GM18951 (cell line): ENCODE results near the gene MACROH2A1.

Source experiments
- POLR2A ChIP-seq: IDR thresholded peaks from 4 replicates; pipeline ENCODE4 v1.6.1; 2011; ENCODE audit warnings: mild to moderate bottlenecking; ENCODE audit not compliant: insufficient read length, insufficient read depth; ENCODE audit errors: extremely low read depth
- in situ Hi-C: fragments of 300-500 bp; cut with MboI; formaldehyde crosslinking; loops from one replicate; pipeline ENCODE4 v1.12.0; 2022; ENCODE audit warnings: low sequenced_read_pairs, mixed read lengths, inconsistent platforms; ENCODE audit not compliant: unreplicated experiment

The MACROH2A1 gene

DNA sequence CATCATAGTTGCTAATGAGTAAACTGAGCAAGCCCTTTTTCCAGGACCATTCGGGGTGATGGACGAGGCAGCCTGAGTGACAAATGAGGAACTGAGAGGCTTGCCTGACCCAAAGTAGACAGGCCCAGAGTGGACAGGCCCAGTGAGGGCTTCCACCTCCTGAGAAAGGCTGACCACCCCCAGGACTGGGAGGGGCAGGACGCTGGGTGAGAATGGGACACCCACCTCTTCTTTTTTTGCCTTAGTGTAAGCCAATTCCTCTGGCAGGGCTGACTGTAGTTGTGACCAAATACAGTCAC, 68.3 kb downstream of the MACROH2A1 start:
- TF ChIP-seq POLR2A, result no peak
- in situ Hi-C loops, result no loop called here

DNA sequence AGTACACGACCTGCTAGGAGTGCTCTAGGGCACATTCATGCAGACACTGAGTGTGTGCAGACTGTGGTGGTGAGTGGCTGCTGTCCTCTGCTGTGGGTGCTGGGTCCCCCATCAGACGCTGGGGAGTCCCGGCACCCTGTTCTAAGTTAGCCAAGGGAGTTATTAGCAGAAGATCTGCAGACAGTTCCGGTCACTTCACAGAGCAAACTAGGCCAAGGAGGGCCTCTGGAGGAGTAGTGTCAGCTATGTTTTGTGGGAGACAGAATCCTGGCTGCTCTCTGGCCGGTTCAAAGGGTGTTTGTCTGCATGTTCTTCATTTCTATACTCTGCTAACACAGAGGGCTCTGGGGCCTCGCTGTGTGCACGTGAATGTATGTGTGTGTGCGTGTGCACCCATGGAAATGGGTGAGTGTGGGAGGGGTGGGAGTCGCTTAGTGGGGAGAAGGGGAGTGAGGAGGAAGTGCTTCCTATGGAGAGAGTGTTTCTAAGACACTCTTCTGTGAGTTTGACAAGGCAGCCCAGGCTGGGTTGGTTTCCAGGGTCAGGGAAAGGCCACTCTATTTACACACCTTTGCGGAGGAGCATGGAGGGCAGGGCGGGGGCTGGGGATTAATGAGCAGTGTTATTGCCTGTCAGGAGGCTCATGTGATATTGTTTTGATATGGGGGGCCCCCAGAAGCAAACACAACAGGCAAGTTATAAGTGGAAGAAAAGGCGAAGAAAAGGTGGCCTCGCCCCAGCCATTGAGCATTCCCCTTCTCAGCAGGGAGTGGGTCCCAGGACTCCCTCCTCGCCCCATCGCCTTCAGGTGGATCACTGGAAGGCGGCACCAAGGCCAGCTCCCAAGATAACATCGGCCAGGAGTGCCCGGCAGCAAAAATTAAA, 68.9 kb downstream of the MACROH2A1 start:
- in situ Hi-C loops, result no loop called here
- TF ChIP-seq POLR2A, result no peak

DNA sequence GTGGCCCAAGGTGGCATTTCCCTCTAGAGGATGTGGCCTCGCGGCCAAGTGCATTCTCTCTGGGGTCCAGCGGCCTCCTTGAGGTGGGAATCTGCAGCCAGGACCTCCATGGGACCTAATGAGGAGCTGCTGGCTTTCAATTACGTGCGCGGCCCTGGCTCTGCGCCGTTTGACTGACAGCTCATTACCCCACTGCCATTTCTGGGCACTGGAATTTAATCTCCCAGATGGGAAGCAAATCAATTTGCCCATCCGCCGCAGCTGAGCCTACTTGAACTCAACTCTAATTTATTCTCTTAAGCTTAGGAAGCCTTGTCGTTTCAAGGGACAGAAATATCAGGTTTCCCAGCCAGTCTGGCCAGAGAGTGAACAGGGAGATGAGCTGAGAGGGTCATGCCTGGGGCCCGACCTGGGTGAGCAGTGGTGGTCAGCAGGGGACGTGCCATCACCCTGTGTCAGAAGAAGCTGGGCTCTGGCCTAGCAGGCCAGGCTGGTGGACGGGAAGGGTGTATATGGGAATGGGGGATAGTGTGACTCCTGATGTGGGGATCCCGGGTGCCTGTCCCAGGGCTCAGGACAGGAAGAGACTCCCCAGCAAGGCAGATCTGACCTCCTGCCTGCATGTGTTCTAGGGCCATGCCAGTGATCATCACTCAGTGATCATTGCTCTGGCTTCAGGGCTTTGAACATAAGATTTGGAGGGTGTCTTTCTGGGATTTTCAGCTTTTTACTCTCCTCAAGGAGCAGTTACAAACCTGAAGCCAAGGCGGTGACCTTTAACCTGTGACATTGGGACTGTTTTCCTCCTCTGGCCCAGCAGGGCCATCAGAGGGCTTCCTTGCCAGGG, 69.7 kb downstream of the MACROH2A1 start:
- no peak for TF ChIP-seq POLR2A
- in situ Hi-C loops, result no loop called here

DNA sequence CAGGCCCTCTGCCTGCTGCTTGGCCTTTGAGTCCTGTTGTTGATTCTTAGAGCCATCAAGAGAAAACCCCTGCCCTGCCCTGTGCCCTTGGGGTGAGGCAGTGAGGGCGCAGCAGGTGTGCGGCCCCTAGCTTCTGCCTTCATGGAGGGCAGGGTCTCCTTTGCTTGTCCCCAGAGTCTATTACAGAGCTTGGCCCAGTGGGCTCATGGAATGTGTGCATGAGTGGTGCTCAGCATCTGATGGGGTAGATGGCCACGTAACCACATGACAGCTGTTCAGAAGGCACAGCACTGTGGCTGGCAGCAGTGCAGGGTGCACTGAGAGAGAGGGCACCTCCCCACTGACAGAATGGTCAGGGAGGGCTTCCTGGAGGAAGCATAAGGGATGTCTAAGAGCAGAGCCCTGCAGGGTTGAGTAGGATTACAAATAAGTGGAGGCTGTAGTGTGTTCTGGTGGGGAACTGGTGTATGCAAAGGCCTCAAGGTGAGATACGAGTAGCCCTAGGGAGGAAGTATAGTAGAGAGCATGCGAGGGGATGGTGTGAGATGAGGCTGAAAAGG, 70.8 kb downstream of the MACROH2A1 start:
- no peak for TF ChIP-seq POLR2A
- in situ Hi-C loops, result no loop called here

DNA sequence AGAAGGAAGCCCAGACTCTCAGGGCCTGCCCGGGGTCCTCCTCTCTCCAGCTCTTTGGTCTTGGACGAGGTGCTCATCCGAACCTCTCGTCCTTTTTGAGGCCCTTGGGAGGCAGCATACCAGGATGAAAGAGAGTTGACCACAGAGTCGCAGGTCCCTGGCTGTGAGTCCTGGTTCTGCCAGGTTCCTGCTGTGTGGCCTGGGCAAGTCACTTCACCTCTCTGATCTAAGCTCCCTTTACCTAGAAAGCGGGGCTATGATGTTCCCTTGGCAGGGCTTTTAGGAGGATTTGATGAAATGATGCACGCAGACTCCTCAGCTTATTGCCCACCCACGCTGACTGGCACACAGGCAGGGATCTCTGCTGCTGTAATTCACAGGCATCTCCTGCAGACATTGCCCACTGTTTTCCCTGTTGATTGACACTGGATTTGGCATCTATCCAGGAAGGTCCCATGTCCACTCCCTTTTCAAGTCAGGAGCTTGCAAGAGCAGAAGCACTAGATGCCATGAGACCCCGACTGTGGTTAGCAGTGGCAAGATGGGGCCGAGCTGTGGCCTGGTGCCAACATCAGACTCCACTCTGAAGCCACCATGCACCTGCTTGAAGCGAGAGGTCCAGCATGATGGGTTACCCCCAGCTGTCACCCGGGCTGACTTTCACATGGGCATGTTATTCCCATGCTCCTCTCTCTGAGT, 71.5 kb downstream of the MACROH2A1 start:
- in situ Hi-C loops, result no loop called here
- no peak for TF ChIP-seq POLR2A

DNA sequence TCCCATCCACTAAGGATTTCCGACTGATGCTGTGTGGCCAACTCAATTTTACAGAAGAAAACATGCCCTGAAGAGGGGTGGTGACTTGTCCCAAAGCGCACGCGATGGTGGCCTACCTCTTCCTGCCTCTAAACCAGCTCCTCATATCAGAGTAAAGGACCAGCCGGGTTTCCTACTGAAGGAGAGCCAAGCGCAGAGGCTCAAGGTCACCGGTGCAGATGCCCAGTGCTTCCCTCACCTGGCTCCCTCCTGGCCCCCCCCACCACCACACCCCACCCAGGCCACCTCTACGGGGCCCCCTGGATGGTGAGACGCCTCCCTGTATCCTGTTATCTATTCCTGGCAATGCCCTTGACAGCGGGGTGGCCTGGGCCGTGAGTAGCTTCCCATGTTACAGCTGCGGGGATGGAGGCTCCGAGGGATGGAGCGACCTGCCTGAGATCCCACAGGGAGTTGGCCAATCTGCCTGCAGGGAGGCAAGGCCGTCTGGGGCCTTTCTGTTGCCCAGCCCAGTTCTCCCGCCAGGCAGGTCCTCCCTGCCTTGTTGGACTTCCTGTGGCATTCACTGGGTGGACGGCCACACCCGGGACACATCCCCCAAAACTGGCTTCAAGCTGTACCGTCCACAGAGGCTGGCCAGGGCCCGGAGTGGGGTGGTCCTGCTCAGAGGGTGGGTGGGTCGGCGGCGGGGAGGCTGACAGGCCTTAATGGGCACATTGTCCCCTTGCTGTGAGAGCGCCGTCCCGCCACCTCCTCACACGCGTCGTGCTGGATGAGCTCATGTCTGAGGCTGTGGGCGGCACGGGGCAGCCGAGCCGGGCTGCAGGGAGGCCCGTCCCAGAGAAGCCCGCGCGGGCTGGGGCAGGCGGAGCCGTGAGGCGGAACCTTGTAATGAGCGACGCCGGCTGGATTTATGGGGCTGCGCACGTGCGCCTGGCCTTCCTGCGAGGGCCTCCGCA, 72.5 kb downstream of the MACROH2A1 start:
- in situ Hi-C loops, result no loop called here
- TF ChIP-seq POLR2A, result no peak

DNA sequence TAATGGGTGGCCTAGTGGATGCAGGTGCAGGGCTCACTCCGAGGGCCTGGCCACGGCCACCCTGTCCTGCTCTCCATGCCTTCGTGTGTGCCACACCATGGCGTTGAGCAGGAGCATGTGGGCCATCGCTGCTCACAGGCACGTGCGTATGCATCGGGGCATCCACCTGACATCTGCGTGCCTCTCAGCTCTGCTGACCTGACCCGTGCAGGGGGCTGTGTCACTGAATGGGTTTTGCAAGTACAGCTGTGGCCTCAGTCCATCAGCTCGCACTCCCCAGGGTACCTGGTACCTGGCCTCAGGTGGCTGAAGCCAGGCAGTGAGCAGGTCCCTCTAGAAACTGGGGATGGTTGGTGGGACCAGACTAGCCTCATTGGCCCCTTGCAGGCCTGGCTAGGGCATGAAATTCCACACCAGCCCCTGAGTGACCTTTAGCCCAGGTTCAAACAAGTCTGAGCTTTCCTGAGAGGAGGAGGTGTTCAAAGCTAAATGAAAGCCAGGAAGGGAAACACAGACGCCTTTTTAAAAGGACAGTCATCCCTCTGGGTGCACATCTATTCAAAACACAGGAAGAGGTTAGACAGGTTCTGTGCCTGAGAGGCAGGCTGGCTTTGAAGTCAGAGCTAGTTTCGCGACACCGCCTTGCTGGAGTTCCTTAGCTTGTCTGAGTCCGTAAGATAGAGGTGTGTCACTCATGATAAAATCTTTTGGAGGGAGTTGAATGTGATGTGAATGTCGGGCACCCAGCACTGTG, 74.0 kb downstream of the MACROH2A1 start:
- in situ Hi-C loops, result no loop called here
- no peak for TF ChIP-seq POLR2A

DNA sequence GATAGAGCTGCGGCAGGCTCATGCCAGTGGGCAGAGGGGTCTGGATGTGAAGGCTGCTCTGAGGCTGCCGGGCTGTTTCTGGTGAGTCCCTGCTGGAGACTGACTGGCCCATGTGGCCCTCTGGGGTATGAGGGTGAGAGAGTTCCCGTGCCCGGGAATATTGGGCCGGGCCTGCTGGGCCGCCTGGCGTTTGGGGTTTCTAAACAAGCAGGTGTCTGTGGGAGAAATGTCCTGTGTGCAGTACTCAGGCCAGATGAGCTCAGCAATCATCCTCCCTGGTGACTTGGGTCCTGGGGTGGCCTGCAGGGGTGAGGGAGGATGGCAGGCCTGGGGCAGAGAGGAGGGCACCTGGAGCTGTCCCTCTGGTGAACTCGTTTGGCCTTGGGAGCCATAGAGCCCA, 74.9 kb downstream of the MACROH2A1 start:
- in situ Hi-C loops, result no loop called here
- no peak for TF ChIP-seq POLR2A

DNA sequence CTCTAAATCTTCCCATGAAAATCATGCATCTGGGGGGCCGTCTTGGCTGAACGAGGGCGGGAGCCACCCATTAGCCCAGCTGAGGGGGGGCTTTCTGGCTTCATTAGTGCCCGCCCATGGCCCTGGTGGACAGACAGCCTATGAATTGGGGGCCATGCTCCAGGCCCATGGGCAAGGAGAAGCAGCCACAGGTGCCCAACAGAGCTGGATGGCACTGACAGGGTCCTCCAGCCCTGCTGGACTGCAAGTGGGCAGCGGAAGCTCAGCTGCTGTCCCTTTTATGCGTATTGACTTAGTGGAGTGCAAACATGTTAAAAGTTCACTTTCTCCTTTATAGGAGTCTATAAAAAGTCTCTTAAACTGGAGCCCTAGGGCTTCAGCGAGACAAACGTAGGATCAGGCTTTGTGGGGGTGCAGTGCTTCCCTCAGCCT, 75.3 kb downstream of the MACROH2A1 start:
- in situ Hi-C loops, result no loop called here
- TF ChIP-seq POLR2A, result no peak

DNA sequence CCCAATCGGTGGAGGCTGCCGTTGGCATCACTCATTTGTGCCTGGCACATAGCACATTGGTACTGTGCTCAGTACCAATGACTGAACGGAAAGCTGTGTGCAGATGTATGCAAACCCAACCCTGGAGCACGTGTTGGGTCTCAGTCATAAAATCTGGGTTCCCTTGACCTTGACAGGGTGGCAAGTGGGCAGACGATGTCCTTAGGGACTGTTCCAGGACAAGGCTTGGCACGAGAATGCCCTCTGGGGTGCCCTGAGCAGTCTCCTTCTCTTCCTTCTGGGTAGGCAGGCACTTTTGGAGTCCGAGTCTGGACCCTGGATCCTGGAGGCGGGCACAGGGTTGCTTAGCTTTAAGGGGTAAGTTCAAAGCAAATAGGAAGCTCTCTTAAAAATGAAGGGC, 75.8 kb downstream of the MACROH2A1 start:
- TF ChIP-seq POLR2A, result no peak
- in situ Hi-C loops, result no loop called here

DNA sequence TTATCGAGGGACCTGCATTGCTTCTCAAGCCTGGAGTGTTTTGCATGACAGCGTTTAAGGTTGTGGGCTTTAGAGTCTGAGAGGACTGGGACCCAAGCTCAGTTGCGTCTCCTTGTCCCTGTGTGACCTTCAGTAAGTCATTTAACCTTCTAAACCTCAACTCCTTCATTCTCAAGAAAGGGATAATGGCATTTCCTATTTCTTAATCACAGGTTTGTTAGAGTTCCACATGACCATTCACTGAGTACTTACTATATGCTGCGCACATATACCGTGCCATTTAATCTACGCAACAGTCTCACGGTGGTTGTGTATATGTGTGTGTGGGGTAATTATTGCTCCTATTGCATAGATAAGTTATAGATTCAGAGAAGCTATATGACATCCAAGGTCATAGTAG, 76.3 kb downstream of the MACROH2A1 start:
- no peak for TF ChIP-seq POLR2A
- in situ Hi-C loops, result no loop called here
